ENCODE measurements around the gene TRERF1. TPM values are rescaled to one million over a fixed set of nuclear protein-coding genes. Genes with fewer than 3 reads are reported as not detected.

The TRERF1 gene
- total and polyA plus RNA-seq, 2 of the 4 experiments (the other 2 are of a cell fraction) = 6.3 to 9.9 TPM

GRCh38 chr6:42404484-42404883 is 47.2 kb downstream of the TRERF1 start:
- WGBS, 2 experiments (ENCODE audit: extremely low coverage in 2 of 2, insufficient read length in 1 of 2) = no CpG with 5 or more reads among the region's 5 CpGs
- H3K23ac ChIP-seq (ENCODE audit: low read depth, low read length) = peak overlapping the region; percentile 3

More at GRCh38 chr6:42404484-42404883, 47.2 kb downstream of the TRERF1 start:
- H2BK120ac ChIP-seq (ENCODE audit: low read depth, low read length) = peak overlapping the region; percentile 59
- peaks cover 52% of the 10 kb centered on the region for H3K9me1 ChIP-seq (ENCODE audit: insufficient read depth, low read length)
- no peaks in the 10 kb centered on the region for H3K9me3 ChIP-seq (ENCODE audit: control insufficient read depth, insufficient read depth, low read length)
- H3K9ac ChIP-seq (ENCODE audit: low read depth, low read length) = peak overlapping the region; percentile 7; the same call in 1 of the 2 replicates
- no peaks in the 10 kb centered on the region for H3K36me3 ChIP-seq (ENCODE audit: control insufficient read depth, insufficient read depth, low read length)
- peak overlapping the region; percentile 12; the same call in 1 of the 2 replicates for H2AK5ac ChIP-seq (ENCODE audit: low read depth, low read length)
- in situ Hi-C loops (cut with MboI; ENCODE audit: low sequenced_read_pairs) = no loop called here
- no peak overlapping the region; the same call in 1 of the 2 replicates for H4K5ac ChIP-seq (ENCODE audit: low read depth, low read length)
- H2AK9ac ChIP-seq (replicated peaks; ENCODE audit: low read depth, low read length, poor library complexity) = no peak overlapping the region
- intact Hi-C loops (cut with micrococcal nuclease) = no loop called here
- DNase-seq (peak; percentile 68), ATAC-seq (ENCODE audit: low read depth) (peak; percentile 61)
- no peak overlapping the region for H3K18ac ChIP-seq (ENCODE audit: low read depth, low read length)
- H2AFZ ChIP-seq (replicated peaks; ENCODE audit: low read length, poor library complexity) = no peak overlapping the region
- peak overlapping the region; percentile 56 for H2BK5ac ChIP-seq (ENCODE audit: low read depth, low read length, poor library complexity, severe bottlenecking)
- H3K4me2 ChIP-seq (ENCODE audit: low read depth, low read length) = peak overlapping the region; percentile 11; the same call in 1 of the 2 replicates
- CTCF ChIA-PET = interaction anchor here (0.8 to 1.0 kb wide), 2 partner anchors 18 to 128 kb away, joined by 3 read pairs; no protein-coding TSS in a partner anchor
- peak; percentile 24; the same call in 1 of the 2 replicates for TF ChIP-seq FOS (IDR thresholded peaks at IDR 0.05; ENCODE audit: low read depth, low read length)
- TF ChIP-seq CTCF (conservative IDR thresholded peaks at IDR 0.05; ENCODE audit: low read depth, low read length) = no peak
- H4K20me1 ChIP-seq (ENCODE audit: insufficient read depth, low read length) = peaks cover 57% of the 10 kb centered on the region
- peak overlapping the region; percentile 24; the same call in 1 of the 2 replicates for H3K56ac ChIP-seq (ENCODE audit: extremely low read depth, insufficient read depth, low read length)
- H2BK15ac ChIP-seq (ENCODE audit: low read depth, low read length) = no peak overlapping the region
- peak overlapping the region; percentile 66 for H3K14ac ChIP-seq (replicated peaks; ENCODE audit: low read depth, low read length)
- H4K8ac ChIP-seq (ENCODE audit: low read depth in 2 of 2, low read length in 2 of 2) = peak overlapping the region in 1 of 2 experiments; percentile 76; a peak in 2 of 4 replicates
- H4K91ac ChIP-seq (ENCODE audit: insufficient read depth, low read depth, low read length) = peak overlapping the region; percentile 57; the same call in 1 of the 2 replicates
- POLR2A ChIA-PET (ENCODE audit: unreplicated experiment) = no interaction called here
- dilution Hi-C loops (cut with HindIII; ENCODE audit: low sequenced_read_pairs, unreplicated experiment) = no loop called here
- peaks cover 68 to 88% of the 10 kb centered on the region in 2 experiments for H3K79me1 ChIP-seq (ENCODE audit: low read depth in 1 of 2, low read length in 2 of 2)
- H3K4me3 ChIP-seq (ENCODE audit: insufficient read depth, low read depth, low read length) = no peak overlapping the region
- peak overlapping the region; percentile 36; the same call in 1 of the 2 replicates for H2BK20ac ChIP-seq (ENCODE audit: low read depth, low read length)
- no peaks in the 10 kb centered on the region for H3K27me3 ChIP-seq (ENCODE audit: control insufficient read depth, insufficient read depth, low read length)
- peaks cover 24% of the 10 kb centered on the region for H3K4me1 ChIP-seq (ENCODE audit: control insufficient read depth, insufficient read depth, low read length)
- H3K27ac ChIP-seq (ENCODE audit: insufficient read depth, low read length) = peak overlapping the region; percentile 28
- peak overlapping the region; percentile 70; the same call in 1 of the 2 replicates for H3K4ac ChIP-seq (ENCODE audit: low read depth, low read length)
- no TSS peak for BruUV-seq (replicated peaks)

Measured in IMR-90 (cell line).